ENCODE results near the gene RGS3.

RGS3 gene

DNA sequence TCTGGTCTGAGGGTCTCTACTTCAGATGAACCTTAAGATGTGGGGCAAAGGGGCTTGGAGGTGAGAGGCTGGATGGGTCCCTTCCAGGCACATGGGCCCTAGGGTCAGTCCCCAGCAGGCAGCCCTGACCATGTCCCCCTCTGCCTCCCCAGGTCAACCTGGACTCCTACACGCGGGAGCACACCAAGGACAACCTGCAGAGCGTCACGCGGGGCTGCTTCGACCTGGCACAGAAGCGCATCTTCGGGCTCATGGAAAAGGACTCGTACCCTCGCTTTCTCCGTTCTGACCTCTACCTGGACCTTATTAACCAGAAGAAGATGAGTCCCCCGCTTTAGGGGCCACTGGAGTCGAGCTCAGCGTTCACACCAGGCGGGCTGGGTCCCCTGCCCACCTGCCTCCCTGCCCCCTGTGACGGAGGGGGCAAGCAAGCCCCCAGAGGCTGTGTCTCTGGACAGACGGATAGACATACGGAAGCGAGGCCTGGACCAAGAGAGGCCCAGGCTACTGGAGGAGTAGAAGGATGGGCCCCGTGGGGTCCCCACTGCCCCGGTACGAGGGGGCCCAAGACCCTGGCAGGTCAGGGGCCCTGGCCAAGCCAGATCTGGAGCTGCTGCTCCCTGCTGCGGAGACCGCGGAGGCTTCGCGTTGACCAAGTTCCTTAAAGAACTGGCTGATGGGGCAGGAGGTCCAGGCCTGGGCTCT is 133.2 kb downstream of the RGS3 start:
- peak overlapping the region; percentile 7 for H3K4me3 ChIP-seq (ENCODE audit: low read length)
- DNase-seq (ENCODE audit: low read depth) = no peak
- TF ChIP-seq, protein P1, sequence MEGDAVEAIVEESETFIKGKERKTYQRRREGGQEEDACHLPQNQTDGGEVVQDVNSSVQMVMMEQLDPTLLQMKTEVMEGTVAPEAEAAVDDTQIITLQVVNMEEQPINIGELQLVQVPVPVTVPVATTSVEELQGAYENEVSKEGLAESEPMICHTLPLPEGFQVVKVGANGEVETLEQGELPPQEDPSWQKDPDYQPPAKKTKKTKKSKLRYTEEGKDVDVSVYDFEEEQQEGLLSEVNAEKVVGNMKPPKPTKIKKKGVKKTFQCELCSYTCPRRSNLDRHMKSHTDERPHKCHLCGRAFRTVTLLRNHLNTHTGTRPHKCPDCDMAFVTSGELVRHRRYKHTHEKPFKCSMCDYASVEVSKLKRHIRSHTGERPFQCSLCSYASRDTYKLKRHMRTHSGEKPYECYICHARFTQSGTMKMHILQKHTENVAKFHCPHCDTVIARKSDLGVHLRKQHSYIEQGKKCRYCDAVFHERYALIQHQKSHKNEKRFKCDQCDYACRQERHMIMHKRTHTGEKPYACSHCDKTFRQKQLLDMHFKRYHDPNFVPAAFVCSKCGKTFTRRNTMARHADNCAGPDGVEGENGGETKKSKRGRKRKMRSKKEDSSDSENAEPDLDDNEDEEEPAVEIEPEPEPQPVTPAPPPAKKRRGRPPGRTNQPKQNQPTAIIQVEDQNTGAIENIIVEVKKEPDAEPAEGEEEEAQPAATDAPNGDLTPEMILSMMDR (conservative IDR thresholded peaks at IDR 0.05; ENCODE audit: low read depth, low read length) = no peak

DNA sequence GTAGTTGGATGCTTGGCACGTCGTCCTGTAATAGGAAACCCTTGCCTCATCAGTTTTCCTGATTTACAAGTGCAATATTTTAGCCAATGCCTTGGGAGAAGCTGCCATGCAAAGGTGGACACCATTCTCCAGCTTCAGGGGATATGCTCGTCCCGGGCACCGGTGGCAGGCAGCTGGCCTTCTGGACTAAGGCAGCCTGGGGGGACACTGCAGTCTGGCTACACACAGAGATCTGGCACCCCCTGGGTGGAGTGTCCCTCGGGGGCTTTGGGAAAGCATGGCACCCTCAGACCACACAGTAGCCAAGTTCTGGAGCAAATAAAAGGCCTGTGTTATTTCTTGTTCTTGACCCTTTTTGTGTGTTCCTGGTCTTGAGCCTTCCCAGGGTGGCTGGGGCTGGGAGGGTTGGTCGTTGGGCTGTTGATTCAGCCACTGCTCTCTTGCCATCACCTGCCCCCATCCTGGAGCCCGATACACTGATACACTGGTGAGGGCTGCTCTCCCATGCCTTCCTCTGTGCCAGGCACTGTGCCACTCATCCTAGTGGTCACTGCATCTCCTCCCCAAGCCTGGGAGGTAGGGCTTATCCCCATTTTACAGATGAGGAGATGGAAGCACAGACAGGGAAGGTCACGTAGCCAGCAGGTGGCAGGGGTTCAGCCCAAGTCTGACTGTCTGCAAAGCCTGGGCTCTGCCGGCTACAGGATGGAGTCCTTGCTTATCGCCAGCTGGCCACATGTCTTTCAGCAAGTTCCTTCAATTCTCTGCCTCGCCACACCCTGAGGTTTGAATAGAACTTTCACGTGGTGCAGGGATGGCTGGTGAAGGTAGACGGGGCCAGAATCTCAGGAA is 134.1 kb downstream of the RGS3 start:
- DNase-seq (ENCODE audit: low read depth) = no peak
- peak overlapping the region; percentile 6 for H3K4me3 ChIP-seq (ENCODE audit: low read length)
- TF ChIP-seq, protein P1 (conservative IDR thresholded peaks at IDR 0.05; ENCODE audit: low read depth, low read length) = no peak

DNA sequence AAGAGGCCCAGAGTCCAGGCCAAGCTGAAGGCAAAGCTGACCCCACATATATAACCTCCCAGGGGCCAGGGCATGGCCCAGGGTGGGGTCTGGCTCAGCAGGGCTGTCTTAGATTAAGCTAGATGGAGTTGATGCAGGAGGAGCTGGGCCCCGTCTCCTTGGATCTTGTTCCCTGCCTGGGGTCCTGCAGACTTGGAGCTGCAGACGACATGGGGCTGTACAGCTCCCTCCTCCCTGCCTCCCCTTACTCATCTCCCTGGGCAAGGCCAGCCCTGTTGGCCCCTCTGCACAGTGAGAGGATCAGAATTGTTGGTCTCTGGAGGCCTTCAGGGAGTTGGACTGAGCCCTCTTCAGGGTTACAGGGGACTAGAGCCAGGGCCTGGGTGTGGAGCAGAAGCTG is 134.9 kb downstream of the RGS3 start:
- H3K4me3 ChIP-seq (ENCODE audit: low read length) = no peak overlapping the region
- DNase-seq (ENCODE audit: low read depth) = no peak
- TF ChIP-seq, protein P1 (conservative IDR thresholded peaks at IDR 0.05; ENCODE audit: low read depth, low read length) = no peak

DNA sequence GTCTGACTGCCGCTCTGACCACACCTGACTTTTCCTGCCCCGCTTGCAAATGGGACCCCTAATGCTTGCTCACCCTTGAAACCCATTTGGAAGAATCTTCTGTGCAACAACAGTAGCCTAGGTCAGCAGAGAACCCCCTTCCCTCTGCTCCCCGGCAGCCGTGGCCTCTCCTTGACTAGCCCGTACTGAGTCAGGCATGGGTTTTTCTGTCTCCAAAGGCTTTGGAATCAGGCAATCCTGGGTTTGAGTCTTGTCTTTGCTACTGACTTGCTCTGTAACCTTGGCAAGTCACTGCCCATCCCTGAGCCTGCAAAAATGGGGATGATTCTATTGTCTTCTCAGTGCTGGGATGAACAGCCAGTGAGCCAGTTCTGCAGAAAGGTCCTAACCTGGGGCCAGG is 135.4 kb downstream of the RGS3 start:
- TF ChIP-seq, protein P1 (conservative IDR thresholded peaks at IDR 0.05; ENCODE audit: low read depth, low read length) = no peak
- DNase-seq (ENCODE audit: low read depth) = no peak
- no peak overlapping the region for H3K4me3 ChIP-seq (ENCODE audit: low read length)

DNA sequence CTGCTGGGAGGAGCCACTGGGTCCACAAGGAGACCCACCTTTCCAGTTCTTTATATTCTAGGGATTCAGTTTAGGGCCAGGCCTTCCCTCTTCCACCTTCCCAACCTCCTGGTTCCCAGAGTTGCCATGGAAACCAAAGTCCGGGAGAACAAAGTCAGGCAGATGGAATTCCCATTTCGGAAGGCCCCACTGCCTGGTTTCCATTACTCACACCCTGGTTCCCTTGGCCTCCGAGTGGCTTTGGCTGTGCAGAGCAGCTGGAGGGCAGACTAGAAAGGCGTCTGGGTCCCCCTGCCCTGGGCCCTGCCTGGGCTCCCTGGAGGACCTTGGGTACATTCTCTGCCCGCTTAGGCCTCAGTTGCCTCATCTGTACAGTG is 136.1 kb downstream of the RGS3 start:
- DNase-seq (ENCODE audit: low read depth) = no peak
- TF ChIP-seq, protein P1 (conservative IDR thresholded peaks at IDR 0.05; ENCODE audit: low read depth, low read length) = no peak
- no peak overlapping the region for H3K4me3 ChIP-seq (ENCODE audit: low read length)

DNA sequence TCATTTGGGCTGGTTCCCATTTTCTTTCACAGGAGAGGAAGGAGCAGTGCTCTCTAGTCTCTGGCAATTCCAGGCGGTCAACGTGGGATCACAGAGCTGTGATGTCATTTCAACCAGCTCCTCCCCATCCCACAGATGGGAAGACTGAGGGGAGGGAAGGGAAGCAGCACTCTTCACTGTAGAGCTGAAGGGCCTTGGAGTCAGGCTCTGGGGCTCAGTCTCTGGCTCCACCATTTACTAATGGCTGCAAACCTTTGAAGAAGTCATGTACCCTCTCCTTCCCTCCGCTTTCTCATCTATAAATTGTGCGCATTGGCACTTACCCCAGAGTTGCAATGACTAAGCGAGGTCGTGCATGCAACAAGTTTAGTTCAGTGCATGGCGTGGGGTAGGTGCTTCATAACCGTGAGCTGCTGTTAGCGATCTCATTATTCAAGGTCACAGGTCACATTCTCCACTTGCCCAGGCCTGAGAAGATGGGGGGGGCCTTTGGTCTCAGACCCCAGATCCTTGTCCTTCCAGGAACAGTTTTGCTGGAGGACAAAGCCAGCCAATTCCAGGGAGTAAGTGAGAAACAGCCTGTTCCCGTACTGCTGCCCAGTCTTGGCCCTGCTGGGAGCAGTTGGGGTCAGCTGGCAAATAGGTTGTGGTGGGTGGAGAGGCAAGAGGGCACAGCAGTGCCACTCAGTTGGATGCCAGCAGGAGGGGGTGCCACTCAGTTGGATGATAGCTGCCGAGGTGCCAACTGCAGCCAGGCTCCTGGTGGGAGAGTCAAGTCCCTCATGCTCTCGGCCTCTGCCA is 136.7 kb downstream of the RGS3 start:
- TF ChIP-seq, protein P1 (conservative IDR thresholded peaks at IDR 0.05; ENCODE audit: low read depth, low read length) = no peak
- no peak overlapping the region for H3K4me3 ChIP-seq (ENCODE audit: low read length)
- DNase-seq (ENCODE audit: low read depth) = no peak

Measured in retinal pigment epithelial cell (primary cell).